ENCODE data around the gene PCDHGA4.
A peak's percentile ranks its signal among the peaks of the same experiment; 100 is the strongest.

Gene PCDHGA4

DNA sequence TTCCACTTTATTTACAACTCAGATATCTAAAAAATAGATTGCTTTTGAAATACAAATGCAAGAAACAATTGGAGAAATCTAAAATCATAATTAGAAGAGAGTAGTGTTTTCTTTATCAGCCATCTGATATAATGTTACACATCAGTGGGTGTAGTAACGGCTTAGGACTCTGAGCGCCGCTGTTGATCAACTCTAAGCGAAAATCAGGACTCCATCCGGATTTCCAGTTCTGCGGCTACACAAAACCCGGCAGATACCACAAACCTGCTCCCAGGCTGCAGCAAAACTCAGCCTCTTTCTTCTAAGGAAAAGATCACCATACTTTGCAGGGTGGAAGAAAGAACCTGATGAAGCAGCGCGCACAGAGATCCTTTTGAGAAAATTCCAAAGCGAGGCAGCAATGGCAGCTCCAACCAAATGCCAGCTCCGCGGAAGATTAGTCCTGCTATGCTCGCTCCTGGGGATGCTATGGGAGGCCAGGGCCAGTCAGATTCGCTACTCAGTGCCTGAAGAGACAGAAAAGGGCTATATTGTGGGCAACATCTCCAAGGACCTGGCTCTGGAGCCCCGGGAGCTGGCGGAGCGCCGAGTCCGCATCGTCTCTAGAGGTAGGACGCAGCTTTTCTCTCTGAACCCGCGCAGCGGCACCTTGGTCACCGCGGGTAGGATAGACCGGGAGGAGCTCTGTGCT, 47.9 kb downstream of the PCDHGA4 start, which contains the start of gene PCDHGA9:
TSS of gene PCDHGA9 (plus strand) at position 226 of the 691 bp plus-strand sequence. CDS start at position 401, 175 bp downstream.
- Mint-ChIP-seq H3K4me3 (peak within 1 kb of the TSS; percentile 60 to 71), H3K9me3 (peaks cover 9 to 13% of the 10 kb centered on the region in 2 donors), H3K27me3 (peaks cover 67 to 79% of the 10 kb centered on the region in 2 donors), H3K36me3 (peaks cover 12 to 14% of the 10 kb centered on the region in 2 donors), H3K27ac (peak within 1 kb of the TSS; percentile 42), H3K4me1 (peaks cover 4 to 6% of the 10 kb centered on the region in 2 donors)
- no peak for ATAC-seq (replicated peaks)
- no peak for DNase-seq

DNA sequence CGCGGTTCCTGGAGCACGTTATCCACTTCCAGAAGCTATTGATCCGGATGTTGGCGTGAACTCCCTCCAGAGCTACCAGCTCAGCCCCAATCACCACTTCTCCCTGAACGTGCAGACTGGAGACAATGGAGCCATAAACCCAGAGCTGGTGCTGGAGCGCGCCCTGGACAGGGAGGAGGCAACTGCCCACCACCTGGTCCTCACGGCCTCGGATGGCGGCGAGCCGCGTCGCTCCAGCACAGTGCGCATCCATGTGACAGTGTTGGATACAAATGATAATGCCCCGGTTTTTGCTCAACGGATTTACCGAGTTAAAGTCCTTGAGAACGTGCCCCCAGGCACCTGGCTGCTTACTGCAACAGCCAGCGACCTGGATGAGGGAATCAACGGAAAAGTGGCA, 48.6 kb downstream of the PCDHGA4 start:
- Mint-ChIP-seq H3K36me3 (peaks cover 14 to 17% of the 10 kb centered on the region in 2 donors), H3K4me3 (no peak overlapping the region), H3K4me1 (peaks cover 5 to 6% of the 10 kb centered on the region in 2 donors)

More for the DNA sequence above, 48.6 kb downstream of the PCDHGA4 start:
- H3K27me3 Mint-ChIP-seq = peaks cover 74 to 85% of the 10 kb centered on the region in 2 donors
- ATAC-seq (replicated peaks) (no peak), DNase-seq (no peak)
- H3K27ac Mint-ChIP-seq = no peak overlapping the region
- H3K9me3 Mint-ChIP-seq = peaks cover 12 to 15% of the 10 kb centered on the region in 2 donors

Data from stimulated activated naive B cell treated with anti-CD40 and anti-IgM and Interleukin-4, amounts not matched to agents 10 μg/mL and 1 μg/mL and 100 μg/mL, for 72 hours (primary cell).